Mesothelial cell of epicardium (in vitro differentiated cells): ENCODE data around the gene TSPEAR. TPM values are rescaled to one million over a fixed set of nuclear protein-coding genes. Genes with fewer than 3 reads are reported as not detected.

ENCODE experiments used
- DNase-seq, 2 experiments: peaks; one replicate each; pipeline ENCODE4 v3.0.0; 2021; ENCODE audit warnings: low spot score in 2 of 2; ENCODE audit not compliant: unreplicated experiment in 2 of 2
- H3K27ac Mint-ChIP-seq: 2 replicates; pipeline ENCODE4 v1.8.0; 2021; ENCODE audit warnings: mixed read lengths
- H3K27me3 Mint-ChIP-seq: 2 replicates; pipeline ENCODE4 v1.8.0; 2021; ENCODE audit warnings: low read depth, mixed read lengths
- H3K36me3 Mint-ChIP-seq: 2 replicates; pipeline ENCODE4 v1.8.0; 2021; ENCODE audit warnings: mixed read lengths
- H3K4me1 Mint-ChIP-seq: 2 replicates; pipeline ENCODE4 v1.8.0; 2021; ENCODE audit warnings: mixed read lengths
- H3K4me3 Mint-ChIP-seq: 2 replicates; pipeline ENCODE4 v1.8.0; 2021; ENCODE audit warnings: mild to moderate bottlenecking, moderate library complexity, mixed read lengths
- H3K9me3 Mint-ChIP-seq: 2 replicates; pipeline ENCODE4 v1.8.0; 2021; ENCODE audit warnings: mixed read lengths
- total RNA-seq: library from RNA; stranded (reverse); gene quantifications from 3 replicates; pipeline ENCODE4 v1.2.1, GENCODE V29; 2021
- TF ChIP-seq, protein P1 (sequence below): fragments of 200-600 bp; sonication (generic); IDR thresholded peaks from one replicate; pipeline ENCODE4 v1.5.0; 2021; ENCODE audit warnings: antibody characterized with exemption; ENCODE audit not compliant: unreplicated experiment

TSPEAR gene
- total RNA-seq, 1 donor from 2014 or later, result 0.11 TPM

DNA sequence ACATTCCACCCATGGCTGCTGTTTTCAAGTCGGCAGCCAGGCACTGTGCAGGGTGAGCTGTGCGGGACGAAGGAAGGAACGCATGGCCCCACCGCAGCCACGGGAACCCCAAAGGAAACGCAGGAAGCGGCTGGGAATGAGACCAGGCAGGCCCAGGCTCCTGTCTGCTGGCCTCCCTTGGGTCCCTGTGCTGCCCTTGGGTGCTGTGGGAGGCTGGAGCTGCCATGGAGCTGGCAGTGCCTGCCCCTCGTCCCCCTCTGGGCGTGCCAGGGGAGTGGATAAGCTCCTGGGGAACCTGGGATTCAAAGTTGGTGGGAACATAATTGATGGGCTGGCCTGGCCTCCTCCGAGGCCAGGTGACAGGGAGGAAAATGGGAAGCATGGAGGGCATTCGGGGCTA is 143.1 kb downstream of the TSPEAR start:
- TF ChIP-seq, protein P1, sequence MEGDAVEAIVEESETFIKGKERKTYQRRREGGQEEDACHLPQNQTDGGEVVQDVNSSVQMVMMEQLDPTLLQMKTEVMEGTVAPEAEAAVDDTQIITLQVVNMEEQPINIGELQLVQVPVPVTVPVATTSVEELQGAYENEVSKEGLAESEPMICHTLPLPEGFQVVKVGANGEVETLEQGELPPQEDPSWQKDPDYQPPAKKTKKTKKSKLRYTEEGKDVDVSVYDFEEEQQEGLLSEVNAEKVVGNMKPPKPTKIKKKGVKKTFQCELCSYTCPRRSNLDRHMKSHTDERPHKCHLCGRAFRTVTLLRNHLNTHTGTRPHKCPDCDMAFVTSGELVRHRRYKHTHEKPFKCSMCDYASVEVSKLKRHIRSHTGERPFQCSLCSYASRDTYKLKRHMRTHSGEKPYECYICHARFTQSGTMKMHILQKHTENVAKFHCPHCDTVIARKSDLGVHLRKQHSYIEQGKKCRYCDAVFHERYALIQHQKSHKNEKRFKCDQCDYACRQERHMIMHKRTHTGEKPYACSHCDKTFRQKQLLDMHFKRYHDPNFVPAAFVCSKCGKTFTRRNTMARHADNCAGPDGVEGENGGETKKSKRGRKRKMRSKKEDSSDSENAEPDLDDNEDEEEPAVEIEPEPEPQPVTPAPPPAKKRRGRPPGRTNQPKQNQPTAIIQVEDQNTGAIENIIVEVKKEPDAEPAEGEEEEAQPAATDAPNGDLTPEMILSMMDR, result no peak
- Mint-ChIP-seq H3K4me3 (no peak overlapping the region), H3K27ac (no peak overlapping the region), H3K36me3 (no peaks in the 10 kb centered on the region), H3K9me3 (peaks cover 24% of the 10 kb centered on the region), H3K4me1 (no peaks in the 10 kb centered on the region), H3K27me3 (peaks cover 4% of the 10 kb centered on the region)
- DNase-seq, result no peak

DNA sequence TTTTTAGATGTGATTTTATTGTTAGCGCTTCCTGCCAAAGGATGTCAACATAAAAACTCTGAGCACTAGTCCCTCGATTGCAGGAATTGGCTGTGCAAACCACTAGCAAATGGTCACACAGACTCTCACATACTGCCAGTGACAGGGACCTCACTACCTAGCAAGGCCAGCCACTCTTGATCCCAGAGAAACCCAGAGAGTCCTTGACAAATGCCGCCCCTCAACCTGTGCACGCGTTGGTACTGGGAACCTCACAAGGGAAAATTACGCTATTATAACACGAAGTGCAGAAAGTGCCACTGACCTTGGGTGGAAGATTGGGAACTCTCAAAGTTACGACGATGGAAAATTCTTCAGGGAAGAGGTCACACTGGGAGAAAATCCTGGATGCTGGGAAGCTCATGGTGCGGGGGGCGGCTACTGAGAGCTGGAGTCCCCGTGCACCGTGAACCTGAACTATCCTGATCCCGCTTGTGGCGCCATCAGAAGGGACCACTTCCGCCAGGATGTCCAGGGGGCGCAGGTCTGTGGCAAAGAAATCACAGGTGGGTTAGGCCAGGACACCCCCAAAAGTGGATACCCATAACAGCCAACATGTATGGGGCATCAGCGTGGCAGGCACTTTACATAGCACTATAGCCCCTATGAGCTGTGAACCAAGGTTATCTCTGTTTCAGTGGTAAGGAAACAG is 143.7 kb downstream of the TSPEAR start:
- Mint-ChIP-seq H3K27me3 (peaks cover 4% of the 10 kb centered on the region), H3K36me3 (no peaks in the 10 kb centered on the region), H3K4me3 (no peak overlapping the region), H3K27ac (no peak overlapping the region), H3K9me3 (peaks cover 25% of the 10 kb centered on the region), H3K4me1 (no peaks in the 10 kb centered on the region)
- TF ChIP-seq, protein P1, result no peak
- no peak for DNase-seq

DNA sequence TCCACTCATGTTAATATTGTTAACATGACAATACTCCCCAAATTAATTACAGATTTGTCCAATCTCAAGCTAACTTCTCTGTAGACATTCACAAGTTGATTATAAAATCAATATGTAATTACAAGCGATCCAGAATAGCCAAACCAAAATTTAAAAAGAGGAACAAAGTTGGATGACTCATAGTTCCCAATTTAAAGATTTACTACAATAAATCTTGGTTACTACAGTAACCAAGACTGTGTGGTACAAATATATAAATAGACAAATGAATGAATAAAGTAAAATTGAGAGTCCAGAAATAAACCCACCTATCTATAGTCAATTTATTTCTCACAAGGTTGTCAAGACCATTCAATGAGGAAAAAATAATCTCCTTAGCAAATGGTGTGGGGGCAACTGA is 145.0 kb downstream of the TSPEAR start:
- Mint-ChIP-seq H3K27me3 (peaks cover 4% of the 10 kb centered on the region), H3K27ac (no peak overlapping the region), H3K36me3 (no peaks in the 10 kb centered on the region), H3K4me3 (no peak overlapping the region), H3K4me1 (no peaks in the 10 kb centered on the region), H3K9me3 (peaks cover 25% of the 10 kb centered on the region)
- TF ChIP-seq, protein P1, result no peak
- DNase-seq, result no peak

DNA sequence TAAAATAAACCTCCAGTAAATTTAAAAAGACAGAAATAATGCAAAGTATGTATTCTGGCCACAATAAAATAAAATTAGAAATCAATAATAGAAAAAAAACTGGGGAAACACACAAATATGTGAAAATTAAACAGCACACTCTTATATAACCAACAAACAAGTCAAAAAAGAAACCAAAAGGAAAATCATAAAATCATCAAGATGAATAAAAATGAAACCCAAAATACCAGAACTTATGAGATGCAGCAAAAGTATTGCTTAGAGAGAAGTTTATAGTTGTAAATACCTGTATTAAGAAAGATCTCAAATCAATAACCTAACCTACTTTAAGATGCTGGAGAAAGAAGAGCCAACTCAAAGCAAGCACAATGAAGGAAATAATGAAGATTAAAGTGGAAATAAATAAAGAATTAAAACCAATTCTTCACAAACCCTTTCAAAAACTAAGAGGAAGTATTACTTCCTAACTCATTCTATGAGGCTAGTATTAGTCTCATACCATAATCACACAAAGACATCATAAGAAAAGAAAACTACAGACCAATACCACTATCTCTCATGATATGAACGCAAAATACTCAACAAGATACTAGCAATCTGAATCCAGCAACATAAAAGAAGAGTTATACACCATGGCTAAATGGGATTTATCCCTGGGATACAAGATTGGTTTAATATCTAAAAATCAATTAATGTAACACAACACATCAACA is 146.3 kb downstream of the TSPEAR start:
- Mint-ChIP-seq H3K27me3 (peaks cover 9% of the 10 kb centered on the region), H3K4me3 (no peak overlapping the region), H3K4me1 (no peaks in the 10 kb centered on the region), H3K36me3 (no peaks in the 10 kb centered on the region), H3K27ac (no peak overlapping the region), H3K9me3 (peaks cover 27% of the 10 kb centered on the region)
- DNase-seq, result no peak
- TF ChIP-seq, protein P1, result no peak

DNA sequence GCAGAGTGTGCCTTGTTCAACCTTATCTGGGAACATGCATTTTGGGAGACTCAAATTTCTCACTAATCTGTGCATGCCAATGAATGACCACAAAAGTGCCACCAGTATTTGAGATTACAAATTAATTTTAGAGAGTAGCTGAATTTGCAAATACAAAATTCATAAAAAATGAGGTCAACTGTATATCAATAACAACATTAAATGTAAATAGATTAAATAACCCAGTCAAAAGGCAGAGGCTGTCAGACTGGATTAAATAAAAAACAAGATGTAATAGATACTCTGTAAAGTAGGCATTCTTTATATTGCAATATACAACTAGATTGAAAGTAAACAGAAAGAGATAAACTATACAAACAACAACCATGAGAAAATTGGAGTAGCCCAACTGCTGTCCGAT is 147.3 kb downstream of the TSPEAR start:
- H3K4me1 Mint-ChIP-seq, result no peaks in the 10 kb centered on the region
- H3K9me3 Mint-ChIP-seq, result peaks cover 30% of the 10 kb centered on the region
- H3K27ac Mint-ChIP-seq, result no peak overlapping the region
- H3K36me3 Mint-ChIP-seq, result no peaks in the 10 kb centered on the region
- no peak for DNase-seq
- peaks cover 9% of the 10 kb centered on the region for H3K27me3 Mint-ChIP-seq
- TF ChIP-seq, protein P1, result no peak
- no peak overlapping the region for H3K4me3 Mint-ChIP-seq
